OCI-LY1 (cell line): ENCODE results near the gene SH3RF1.

Experiments used
- EZH2 ChIP-seq: fragments of 200-600 bp; sonication (generic), shearing (Covaris generic); IDR thresholded peaks from 2 replicates; pipeline ENCODE4 v1.8.0; 2017; ENCODE audit warnings: borderline replicate concordance, mixed run types, mild to moderate bottlenecking, antibody characterized with exemption, low read length, moderate library complexity, mixed read lengths
- TF ChIP-seq, protein P1 (sequence below): fragments of 200-600 bp; sonication (generic), shearing (Covaris generic); IDR thresholded peaks from 2 replicates; pipeline ENCODE4 v1.5.1; 2017; ENCODE audit warnings: mild to moderate bottlenecking, antibody characterized with exemption, low read length, moderate library complexity, mixed read lengths

GRCh38 chr4:169102026-169102425, 168.7 kb downstream of the SH3RF1 start:
- TF ChIP-seq EZH2, result no peak
- TF ChIP-seq, protein P1, sequence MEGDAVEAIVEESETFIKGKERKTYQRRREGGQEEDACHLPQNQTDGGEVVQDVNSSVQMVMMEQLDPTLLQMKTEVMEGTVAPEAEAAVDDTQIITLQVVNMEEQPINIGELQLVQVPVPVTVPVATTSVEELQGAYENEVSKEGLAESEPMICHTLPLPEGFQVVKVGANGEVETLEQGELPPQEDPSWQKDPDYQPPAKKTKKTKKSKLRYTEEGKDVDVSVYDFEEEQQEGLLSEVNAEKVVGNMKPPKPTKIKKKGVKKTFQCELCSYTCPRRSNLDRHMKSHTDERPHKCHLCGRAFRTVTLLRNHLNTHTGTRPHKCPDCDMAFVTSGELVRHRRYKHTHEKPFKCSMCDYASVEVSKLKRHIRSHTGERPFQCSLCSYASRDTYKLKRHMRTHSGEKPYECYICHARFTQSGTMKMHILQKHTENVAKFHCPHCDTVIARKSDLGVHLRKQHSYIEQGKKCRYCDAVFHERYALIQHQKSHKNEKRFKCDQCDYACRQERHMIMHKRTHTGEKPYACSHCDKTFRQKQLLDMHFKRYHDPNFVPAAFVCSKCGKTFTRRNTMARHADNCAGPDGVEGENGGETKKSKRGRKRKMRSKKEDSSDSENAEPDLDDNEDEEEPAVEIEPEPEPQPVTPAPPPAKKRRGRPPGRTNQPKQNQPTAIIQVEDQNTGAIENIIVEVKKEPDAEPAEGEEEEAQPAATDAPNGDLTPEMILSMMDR, result no peak
